Thyroid gland (tissue), 4 donors: ENCODE measurements around the gene PREX1.

ENCODE experiments used
- CTCF ChIP-seq, 6 experiments: fragments of 200-600 bp in 3 of 6; fragments of 450-650 bp in 3 of 6; sonication (generic) in 3 of 6; IDR thresholded peaks; one replicate each; pipeline ENCODE4 v1.5.1; 2016 to 2019; ENCODE audit warnings: antibody characterized with exemption in 6 of 6, mild to moderate bottlenecking in 2 of 6, inconsistent platforms in 1 of 6, moderate library complexity in 1 of 6
- POLR2A ChIP-seq, 2 donors: fragments of 450-650 bp; IDR thresholded peaks; one replicate each; pipeline ENCODE4 v1.6.1; 2017; ENCODE audit warnings: antibody characterized with exemption in 2 of 2, mild to moderate bottlenecking in 2 of 2, moderate library complexity in 1 of 2

- TF ChIP-seq CTCF (IDR thresholded peaks at IDR 0.05) = no peak
- TF ChIP-seq POLR2A (IDR thresholded peaks at IDR 0.05) = no peak
Measured at GRCh38 chr20:48805286-48805685, 22.5 kb downstream of the PREX1 start.
